HCT116 (cell line): ENCODE measurements around the gene VSIG4.

Experiments
- EGR1 ChIP-seq: IDR thresholded peaks from 2 replicates; pipeline ENCODE4 v1.6.1; 2012; ENCODE audit warnings: low read depth
- EZH2phosphoT487 ChIP-seq: fragments of 200-600 bp; IDR thresholded peaks from 2 replicates; pipeline ENCODE4 v1.6.1; 2018; ENCODE audit warnings: antibody characterized with exemption, borderline replicate concordance
- POLR2A ChIP-seq: IDR thresholded peaks from 2 replicates; pipeline ENCODE4 v1.7.0; 2011; ENCODE audit warnings: borderline replicate concordance; ENCODE audit not compliant: insufficient read depth, insufficient read length; ENCODE audit errors: extremely low read depth
- POLR2AphosphoS5 ChIP-seq: IDR thresholded peaks from 2 replicates; pipeline ENCODE4 v1.6.1; 2011; ENCODE audit warnings: mild to moderate bottlenecking, low read depth, low read length, moderate library complexity
- SIN3A ChIP-seq: IDR thresholded peaks from 2 replicates; pipeline ENCODE4 v1.6.1; 2012; ENCODE audit warnings: low read depth
- SP1 ChIP-seq: IDR thresholded peaks from 2 replicates; pipeline ENCODE4 v1.6.1; 2012; ENCODE audit warnings: low read depth
- YY1 ChIP-seq: IDR thresholded peaks from 2 replicates; pipeline ENCODE4 v1.6.1; 2011; ENCODE audit warnings: low read length, low read depth, moderate library complexity, mild to moderate bottlenecking; ENCODE audit not compliant: insufficient replicate concordance; ENCODE audit errors: extremely low read depth
- ZBTB33 ChIP-seq: IDR thresholded peaks from 2 replicates; pipeline ENCODE4 v1.6.1; 2011; ENCODE audit warnings: mild to moderate bottlenecking, low read length, moderate library complexity; ENCODE audit not compliant: insufficient replicate concordance; ENCODE audit errors: extremely low read depth
- ZNF274 ChIP-seq: fragments of 200-500 bp; sonication (Bioruptor generic); IDR thresholded peaks from 2 replicates; pipeline ENCODE4 v1.6.1; 2014; ENCODE audit warnings: mild to moderate bottlenecking, low read depth, low read length, inconsistent platforms
- TF ChIP-seq, protein P1 (sequence below), 3 experiments: fragments of 200-600 bp in 1 of 3; sonication (generic) in 1 of 3; IDR thresholded peaks in 2 of 3; conservative IDR thresholded peaks in 1 of 3; 2 replicates each; pipeline ENCODE4 v1.5.1; 2012 to 2017; ENCODE audit warnings: low read depth in 2 of 3, low read length in 2 of 3, antibody characterized with exemption in 1 of 3, borderline replicate concordance in 1 of 3, control low read depth in 1 of 3, mild to moderate bottlenecking in 1 of 3, mixed read lengths in 1 of 3, mixed run types in 1 of 3, moderate library complexity in 1 of 3; ENCODE audit not compliant: insufficient read depth in 1 of 3
- TF ChIP-seq, protein P2 (sequence below): IDR thresholded peaks from 2 replicates; pipeline ENCODE4 v1.6.1; 2012
- TF ChIP-seq, protein P3 (sequence below): IDR thresholded peaks from 2 replicates; pipeline ENCODE4 v1.6.1; 2012; ENCODE audit warnings: low read depth

- TF ChIP-seq, protein P1, sequence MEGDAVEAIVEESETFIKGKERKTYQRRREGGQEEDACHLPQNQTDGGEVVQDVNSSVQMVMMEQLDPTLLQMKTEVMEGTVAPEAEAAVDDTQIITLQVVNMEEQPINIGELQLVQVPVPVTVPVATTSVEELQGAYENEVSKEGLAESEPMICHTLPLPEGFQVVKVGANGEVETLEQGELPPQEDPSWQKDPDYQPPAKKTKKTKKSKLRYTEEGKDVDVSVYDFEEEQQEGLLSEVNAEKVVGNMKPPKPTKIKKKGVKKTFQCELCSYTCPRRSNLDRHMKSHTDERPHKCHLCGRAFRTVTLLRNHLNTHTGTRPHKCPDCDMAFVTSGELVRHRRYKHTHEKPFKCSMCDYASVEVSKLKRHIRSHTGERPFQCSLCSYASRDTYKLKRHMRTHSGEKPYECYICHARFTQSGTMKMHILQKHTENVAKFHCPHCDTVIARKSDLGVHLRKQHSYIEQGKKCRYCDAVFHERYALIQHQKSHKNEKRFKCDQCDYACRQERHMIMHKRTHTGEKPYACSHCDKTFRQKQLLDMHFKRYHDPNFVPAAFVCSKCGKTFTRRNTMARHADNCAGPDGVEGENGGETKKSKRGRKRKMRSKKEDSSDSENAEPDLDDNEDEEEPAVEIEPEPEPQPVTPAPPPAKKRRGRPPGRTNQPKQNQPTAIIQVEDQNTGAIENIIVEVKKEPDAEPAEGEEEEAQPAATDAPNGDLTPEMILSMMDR (IDR thresholded peaks at IDR 0.05 in 2 of 3, conservative IDR thresholded peaks at IDR 0.05 in 1 of 3; ENCODE audit: borderline replicate concordance in 1 of 3, insufficient read depth in 1 of 3, low read depth in 2 of 3, low read length in 2 of 3), result no peak
- TF ChIP-seq ZBTB33 (no peak), EGR1 (no peak), ZNF274 (no peak), YY1 (no peak), POLR2AphosphoS5 (no peak), EZH2phosphoT487 (no peak), SIN3A (no peak), SP1 (no peak), POLR2A (no peak)
- TF ChIP-seq, protein P2, sequence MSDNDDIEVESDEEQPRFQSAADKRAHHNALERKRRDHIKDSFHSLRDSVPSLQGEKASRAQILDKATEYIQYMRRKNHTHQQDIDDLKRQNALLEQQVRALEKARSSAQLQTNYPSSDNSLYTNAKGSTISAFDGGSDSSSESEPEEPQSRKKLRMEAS, result no peak
- TF ChIP-seq, protein P3, sequence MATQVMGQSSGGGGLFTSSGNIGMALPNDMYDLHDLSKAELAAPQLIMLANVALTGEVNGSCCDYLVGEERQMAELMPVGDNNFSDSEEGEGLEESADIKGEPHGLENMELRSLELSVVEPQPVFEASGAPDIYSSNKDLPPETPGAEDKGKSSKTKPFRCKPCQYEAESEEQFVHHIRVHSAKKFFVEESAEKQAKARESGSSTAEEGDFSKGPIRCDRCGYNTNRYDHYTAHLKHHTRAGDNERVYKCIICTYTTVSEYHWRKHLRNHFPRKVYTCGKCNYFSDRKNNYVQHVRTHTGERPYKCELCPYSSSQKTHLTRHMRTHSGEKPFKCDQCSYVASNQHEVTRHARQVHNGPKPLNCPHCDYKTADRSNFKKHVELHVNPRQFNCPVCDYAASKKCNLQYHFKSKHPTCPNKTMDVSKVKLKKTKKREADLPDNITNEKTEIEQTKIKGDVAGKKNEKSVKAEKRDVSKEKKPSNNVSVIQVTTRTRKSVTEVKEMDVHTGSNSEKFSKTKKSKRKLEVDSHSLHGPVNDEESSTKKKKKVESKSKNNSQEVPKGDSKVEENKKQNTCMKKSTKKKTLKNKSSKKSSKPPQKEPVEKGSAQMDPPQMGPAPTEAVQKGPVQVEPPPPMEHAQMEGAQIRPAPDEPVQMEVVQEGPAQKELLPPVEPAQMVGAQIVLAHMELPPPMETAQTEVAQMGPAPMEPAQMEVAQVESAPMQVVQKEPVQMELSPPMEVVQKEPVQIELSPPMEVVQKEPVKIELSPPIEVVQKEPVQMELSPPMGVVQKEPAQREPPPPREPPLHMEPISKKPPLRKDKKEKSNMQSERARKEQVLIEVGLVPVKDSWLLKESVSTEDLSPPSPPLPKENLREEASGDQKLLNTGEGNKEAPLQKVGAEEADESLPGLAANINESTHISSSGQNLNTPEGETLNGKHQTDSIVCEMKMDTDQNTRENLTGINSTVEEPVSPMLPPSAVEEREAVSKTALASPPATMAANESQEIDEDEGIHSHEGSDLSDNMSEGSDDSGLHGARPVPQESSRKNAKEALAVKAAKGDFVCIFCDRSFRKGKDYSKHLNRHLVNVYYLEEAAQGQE, result no peak
Measured at GRCh38 chrX:66019974-66020373, 19.9 kb downstream of the VSIG4 start.
